ENCODE data around the gene ABCC4. TPM values are rescaled to one million over a fixed set of nuclear protein-coding genes. Genes with fewer than 3 reads are reported as not detected.
"Not testable (repeated sequence)": the region's sequence is repeated elsewhere in the genome, so short reads cannot be mapped to it uniquely, and the experiment has no call there.

ABCC4 gene
- polyA plus RNA-seq, 1 donor: 3.1 TPM

DNA sequence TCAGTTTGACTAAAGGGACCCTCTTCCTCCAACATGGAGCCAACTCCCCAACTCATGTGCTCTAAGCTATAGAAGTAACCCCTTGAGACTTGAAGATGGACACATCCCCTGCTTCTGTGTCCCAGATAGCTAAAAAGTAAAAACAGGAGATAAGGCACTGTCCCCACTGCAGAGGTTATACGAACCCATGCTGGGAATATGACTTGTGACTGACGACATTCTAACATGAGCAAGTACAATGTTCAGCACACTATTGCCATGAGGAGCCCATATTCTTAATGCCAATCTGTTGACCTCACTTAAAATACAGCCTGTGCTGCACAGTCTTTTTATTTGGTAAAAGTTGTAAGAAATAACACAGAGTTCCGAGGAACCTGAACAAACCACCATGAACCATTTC is 71.4 kb downstream of the ABCC4 start:
- no peak for DNase-seq

GRCh38 chr13:95228130-95228529 is 73.1 kb downstream of the ABCC4 start:
- DNase-seq: no peak

DNA sequence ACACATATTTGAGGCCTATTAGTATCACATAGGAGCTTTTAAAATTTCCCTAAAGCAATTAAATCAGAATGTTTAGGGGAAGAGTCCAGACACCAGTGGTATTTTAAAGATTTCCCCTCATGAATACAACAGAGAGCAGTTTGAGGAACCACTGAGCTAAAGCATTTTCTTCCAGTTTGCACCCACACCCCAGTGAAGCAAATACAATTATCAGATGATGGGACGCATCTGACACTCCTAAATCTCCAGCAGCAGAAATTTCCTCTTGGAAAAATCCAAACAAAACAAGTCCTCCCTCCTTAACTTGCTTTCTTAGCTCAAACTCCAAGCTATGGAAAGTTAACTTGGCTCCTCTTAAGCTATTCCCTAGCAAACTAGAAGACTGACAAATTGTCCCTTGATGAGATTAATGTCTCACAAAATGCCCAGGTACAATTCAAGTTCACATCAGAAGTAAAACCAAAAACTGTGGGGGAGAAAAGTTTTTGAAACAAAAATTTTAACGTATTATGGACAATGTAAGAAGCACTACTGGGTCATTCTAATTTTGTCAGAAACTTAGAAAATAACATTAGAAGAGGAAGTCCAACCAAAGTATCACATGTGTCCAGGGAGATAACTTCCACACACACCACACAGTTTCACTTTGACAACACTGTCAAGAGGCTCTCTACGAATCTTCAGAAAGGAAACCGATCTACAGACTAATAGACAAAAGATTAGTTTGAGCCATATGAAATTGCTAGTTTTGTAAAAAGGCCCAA is 74.1 kb downstream of the ABCC4 start:
- DNase-seq: no peak

DNA sequence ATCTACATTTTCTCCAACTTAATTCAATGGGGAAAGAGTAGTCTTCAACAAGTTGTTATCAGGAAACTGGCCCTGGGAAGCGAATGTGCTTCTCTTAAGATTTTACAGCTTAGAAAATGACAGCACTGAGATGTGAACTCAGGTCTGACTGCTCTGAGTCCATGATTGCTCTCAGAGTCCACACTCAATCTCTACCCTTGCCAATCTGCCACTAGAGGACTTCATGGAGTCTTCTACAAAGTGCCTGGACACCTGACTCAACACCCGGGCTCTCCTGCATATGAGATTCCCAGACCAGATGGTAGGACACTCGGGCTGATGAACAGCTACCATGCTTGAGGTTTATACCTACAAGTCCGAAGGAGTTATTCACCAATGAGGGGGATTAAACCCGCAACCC is 74.8 kb downstream of the ABCC4 start:
- no peak for DNase-seq

GRCh38 chr13:95226050-95226449 is 75.2 kb downstream of the ABCC4 start:
- DNase-seq: no peak

GRCh38 chr13:95224064-95224463 is 77.2 kb downstream of the ABCC4 start:
- no peak for DNase-seq

- no peak for DNase-seq
Observed at GRCh38 chr13:95222733-95223018, 78.6 kb downstream of the ABCC4 start.

DNA sequence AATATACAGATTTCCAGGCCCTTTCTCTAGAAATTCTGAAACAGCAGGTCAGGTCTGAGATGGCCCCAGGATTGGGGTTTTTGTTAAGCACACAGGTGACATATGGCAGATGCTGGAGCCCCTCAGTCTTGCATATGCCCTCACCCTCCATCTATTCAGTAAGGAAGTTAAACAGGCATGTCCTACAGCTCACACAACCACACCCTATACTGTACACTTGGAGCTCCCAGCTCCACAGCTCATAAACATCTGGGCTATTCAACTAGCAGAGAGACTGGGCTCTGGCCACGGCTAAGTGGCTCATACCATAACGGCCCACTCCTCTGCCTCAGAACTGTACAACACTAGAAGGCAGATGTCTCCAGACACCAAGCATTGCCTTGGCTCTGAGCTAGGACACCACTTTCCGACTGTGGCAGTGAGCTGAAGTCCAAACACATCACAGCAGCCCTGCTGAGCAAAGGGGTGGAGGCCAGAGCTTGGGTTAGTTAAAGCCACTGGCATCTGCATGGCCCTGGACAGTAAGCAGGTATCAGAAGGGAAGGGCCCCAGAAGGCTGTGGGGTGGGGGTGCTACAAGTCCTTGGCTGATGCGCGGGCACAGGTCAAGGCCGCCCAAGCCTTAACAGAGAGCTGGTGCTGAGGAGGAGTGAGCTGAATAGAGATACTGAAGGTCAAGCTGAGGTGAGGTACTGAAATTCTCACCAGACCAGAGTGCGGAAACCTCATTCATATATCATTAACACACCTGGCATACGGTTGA is 79.1 kb downstream of the ABCC4 start:
- no peak for DNase-seq

GRCh38 chr13:95220611-95221010 is 80.6 kb downstream of the ABCC4 start:
- no peak for DNase-seq

DNA sequence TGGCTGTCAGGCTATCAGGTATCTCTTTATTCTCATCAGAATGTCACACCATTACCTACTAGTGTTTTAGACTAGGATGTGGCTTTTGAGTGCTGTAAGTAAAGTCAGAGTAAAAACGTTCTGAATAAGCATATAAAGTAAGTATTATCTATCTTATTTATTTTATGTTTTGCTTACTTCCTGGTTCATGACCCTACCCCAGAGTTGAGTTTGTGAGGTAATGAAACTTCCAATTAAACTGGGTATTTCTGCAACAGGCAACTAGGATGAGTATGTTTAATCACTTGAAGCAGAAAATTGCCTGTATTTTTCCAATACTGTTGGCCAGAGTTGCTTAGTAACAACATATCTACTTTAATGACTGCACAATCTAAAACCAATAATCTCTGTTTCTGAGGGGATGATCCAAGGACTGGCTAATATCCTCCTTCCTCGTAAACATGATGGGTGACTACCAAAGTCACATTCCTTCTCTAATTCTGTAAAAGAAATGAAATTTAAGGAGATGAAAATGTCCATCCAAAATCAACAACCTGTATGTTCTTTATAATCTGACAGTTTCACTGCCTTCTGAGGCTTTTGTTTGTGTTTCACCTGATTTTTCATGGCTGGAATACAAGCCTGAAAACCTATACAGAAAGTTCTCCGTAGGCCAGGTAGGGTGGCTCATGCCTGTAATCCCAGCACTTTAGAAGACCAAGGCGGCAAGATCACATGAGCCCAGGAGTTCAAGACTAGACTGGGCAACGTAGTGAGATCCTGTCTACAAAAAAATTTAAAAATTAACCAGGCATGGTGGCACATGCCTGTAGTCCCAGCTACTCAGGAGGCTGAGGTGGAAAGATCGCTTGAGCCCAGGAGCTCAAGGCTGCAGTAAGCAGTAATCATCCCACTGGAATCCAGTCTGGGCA is 83.1 kb downstream of the ABCC4 start:
- DNase-seq: no peak

DNA sequence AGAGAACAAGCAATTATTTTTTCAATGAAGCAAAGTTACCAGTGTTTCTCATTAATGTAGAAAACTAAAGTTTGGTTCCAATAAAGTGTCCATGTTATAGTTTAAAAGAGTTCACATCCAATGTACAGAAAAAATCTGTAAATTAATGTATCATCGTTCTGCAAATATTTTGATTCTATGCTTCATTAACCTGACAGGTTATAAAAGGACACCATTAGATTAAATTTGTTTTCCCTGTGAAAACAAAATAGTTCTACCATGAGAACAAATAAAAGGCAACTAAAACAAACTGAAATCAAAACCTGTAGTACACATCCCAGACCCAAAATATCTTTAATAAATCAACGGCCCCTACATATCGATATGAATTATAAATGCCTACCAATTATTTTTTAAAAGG is 85.1 kb downstream of the ABCC4 start:
- DNase-seq: no peak

GRCh38 chr13:95212983-95213850 is 88.0 kb downstream of the ABCC4 start:
- DNase-seq: no peak

- DNase-seq: no peak
Observed at GRCh38 chr13:95209109-95209508, 92.1 kb downstream of the ABCC4 start.

- no peak for DNase-seq
Observed at GRCh38 chr13:95207769-95208366, 93.4 kb downstream of the ABCC4 start.

- DNase-seq: no peak
Observed at GRCh38 chr13:95206116-95206515, 95.1 kb downstream of the ABCC4 start.

- no peak for DNase-seq
Observed at GRCh38 chr13:95204231-95204765, 97.0 kb downstream of the ABCC4 start.

- DNase-seq: no peak
Observed at GRCh38 chr13:95201814-95202651, 99.2 kb downstream of the ABCC4 start.

- DNase-seq: not testable (repeated sequence)
Observed at GRCh38 chr13:95200386-95200957, 100.8 kb downstream of the ABCC4 start.

GRCh38 chr13:95199896-95200295 is 101.4 kb downstream of the ABCC4 start:
- no peak for DNase-seq

DNA sequence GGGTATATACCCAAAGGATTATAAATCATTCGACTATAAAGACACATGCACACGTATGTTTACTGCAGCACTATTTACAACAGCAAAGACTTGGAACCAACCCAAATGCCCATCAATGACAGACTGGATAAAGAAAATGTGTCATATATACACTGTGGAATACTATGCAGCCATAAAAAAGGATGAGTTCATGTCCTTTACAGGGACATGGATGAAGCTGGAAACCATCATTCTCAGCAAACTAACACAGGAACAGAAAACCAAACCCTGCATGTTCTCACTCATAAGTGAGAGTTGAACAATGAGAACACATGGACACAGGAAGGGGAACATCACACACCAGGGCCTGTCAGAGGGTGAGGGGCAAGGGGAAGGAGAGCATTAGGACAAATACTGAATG is 102.6 kb downstream of the ABCC4 start:
- DNase-seq: not testable (repeated sequence)

Measured in hindlimb muscle (tissue), 1 donor.